Naive B cell (primary cell): ENCODE data around the gene NLRC5. TPM values are rescaled to one million over a fixed set of nuclear protein-coding genes. Genes with fewer than 3 reads are reported as not detected.

ENCODE experiments used
- ATAC-seq, 2 donors: fragments of 150-1000 bp; cut with Tn5 transposase; 2 replicates each; pipeline ENCODE4 v1.10.0; 2021; ENCODE audit warnings: low read depth in 2 of 2, mild to moderate bottlenecking in 2 of 2, moderate library complexity in 2 of 2
- DNase-seq: peaks from one replicate; pipeline ENCODE4 v3.0.0; 2022
- H3K27ac Mint-ChIP-seq, 6 donors: one replicate each; pipeline ENCODE4 v1.8.0; 2020 to 2022; ENCODE audit warnings: mild to moderate bottlenecking in 6 of 6, mixed read lengths in 6 of 6, moderate library complexity in 5 of 6, inconsistent platforms in 2 of 6
- H3K27me3 Mint-ChIP-seq, 3 donors: one replicate each; pipeline ENCODE4 v1.8.0; 2021 to 2022; ENCODE audit warnings: mixed read lengths in 3 of 3, mild to moderate bottlenecking in 1 of 3
- H3K36me3 Mint-ChIP-seq, 2 donors: one replicate each; pipeline ENCODE4 v1.8.0; 2020 to 2022; ENCODE audit warnings: mixed read lengths in 2 of 2, inconsistent platforms in 1 of 2, mild to moderate bottlenecking in 1 of 2
- H3K4me1 Mint-ChIP-seq, 3 donors: one replicate each; pipeline ENCODE4 v1.8.0; 2020 to 2022; ENCODE audit warnings: mixed read lengths in 3 of 3, inconsistent platforms in 1 of 3, mild to moderate bottlenecking in 1 of 3, moderate library complexity in 1 of 3
- H3K4me3 Mint-ChIP-seq, 8 donors: one replicate each; pipeline ENCODE4 v1.8.0; 2020 to 2022; ENCODE audit warnings: mild to moderate bottlenecking in 8 of 8, mixed read lengths in 8 of 8, moderate library complexity in 8 of 8, inconsistent platforms in 2 of 8
- H3K9me3 Mint-ChIP-seq, 7 donors: one replicate each; pipeline ENCODE4 v1.8.0; 2020 to 2022; ENCODE audit warnings: mixed read lengths in 7 of 7, mild to moderate bottlenecking in 5 of 7, inconsistent platforms in 2 of 7, moderate library complexity in 1 of 7
- polyA plus RNA-seq, 6 donors: library from polyadenylated mRNA; unstranded; fragments of 300-500 nt; fragmentation: Illumina TruSeq; gene quantifications; one replicate each; pipeline ENCODE4 v1.2.3, GENCODE V29; 2021; ENCODE audit warnings: low read depth in 6 of 6

Gene NLRC5
- polyA plus RNA-seq, 6 donors from 2014 or later, result 2.9 to 42.9 (median 29.9) TPM

- ATAC-seq (no peak), DNase-seq (no peak)
- H3K36me3 Mint-ChIP-seq, result peaks cover 8 to 26% of the 10 kb centered on the region in 2 donors
- H3K9me3 Mint-ChIP-seq, result peaks cover 0 to 2% (median 0%) of the 10 kb centered on the region in 7 donors
- H3K4me3 Mint-ChIP-seq, result peak overlapping the region in 1 of 8 donors; percentile 60
- H3K27ac Mint-ChIP-seq, result peak overlapping the region in 1 of 6 donors; percentile 4
- peaks cover 10 to 27% (median 13%) of the 10 kb centered on the region in 3 donors for H3K4me1 Mint-ChIP-seq
- H3K27me3 Mint-ChIP-seq, result no peaks in the 10 kb centered on the region
Observed at GRCh38 chr16:57030346-57030902, 41.1 kb downstream of the NLRC5 start.

GRCh38 chr16:57031156-57031555, 41.8 kb downstream of the NLRC5 start:
- H3K4me1 Mint-ChIP-seq, result peaks cover 9 to 32% (median 19%) of the 10 kb centered on the region in 3 donors
- DNase-seq, result no peak
- ATAC-seq, result no peak
- peaks cover 0 to 2% (median 0%) of the 10 kb centered on the region in 7 donors for H3K9me3 Mint-ChIP-seq
- H3K36me3 Mint-ChIP-seq, result peaks cover 8 to 31% of the 10 kb centered on the region in 2 donors
- H3K27ac Mint-ChIP-seq, result peak overlapping the region in 1 of 6 donors; percentile 32
- no peak overlapping the region for H3K4me3 Mint-ChIP-seq
- H3K27me3 Mint-ChIP-seq, result no peaks in the 10 kb centered on the region

- no peak for DNase-seq
- ATAC-seq, result no peak
- no peaks in the 10 kb centered on the region for H3K27me3 Mint-ChIP-seq
- peaks cover 8 to 31% of the 10 kb centered on the region in 2 donors for H3K36me3 Mint-ChIP-seq
- no peak overlapping the region for H3K4me3 Mint-ChIP-seq
- H3K9me3 Mint-ChIP-seq, result peaks cover 0 to 2% (median 0%) of the 10 kb centered on the region in 7 donors
- H3K27ac Mint-ChIP-seq, result no peak overlapping the region
- H3K4me1 Mint-ChIP-seq, result peaks cover 9 to 24% (median 19%) of the 10 kb centered on the region in 3 donors
Observed at GRCh38 chr16:57032346-57032745, 43.0 kb downstream of the NLRC5 start.

DNA sequence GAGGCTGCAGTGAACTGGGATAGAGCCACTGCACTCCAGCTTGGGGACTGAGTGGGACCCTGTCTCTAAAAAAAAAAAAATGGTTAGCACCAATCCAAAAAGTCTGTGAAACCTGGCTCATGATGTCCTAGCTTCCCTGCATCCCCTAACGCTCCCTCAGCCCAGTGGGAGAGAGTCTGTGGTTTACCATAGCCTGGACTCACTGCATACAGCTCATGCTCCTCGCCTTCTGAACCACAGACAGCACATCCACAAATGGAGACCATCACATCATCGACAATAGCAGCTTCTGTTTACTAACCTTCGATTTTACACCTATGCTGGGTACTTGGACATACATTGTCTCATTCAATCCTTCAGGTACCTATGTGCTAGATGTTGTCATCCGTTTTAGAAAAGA, 43.6 kb downstream of the NLRC5 start:
- no peak for ATAC-seq

DNA sequence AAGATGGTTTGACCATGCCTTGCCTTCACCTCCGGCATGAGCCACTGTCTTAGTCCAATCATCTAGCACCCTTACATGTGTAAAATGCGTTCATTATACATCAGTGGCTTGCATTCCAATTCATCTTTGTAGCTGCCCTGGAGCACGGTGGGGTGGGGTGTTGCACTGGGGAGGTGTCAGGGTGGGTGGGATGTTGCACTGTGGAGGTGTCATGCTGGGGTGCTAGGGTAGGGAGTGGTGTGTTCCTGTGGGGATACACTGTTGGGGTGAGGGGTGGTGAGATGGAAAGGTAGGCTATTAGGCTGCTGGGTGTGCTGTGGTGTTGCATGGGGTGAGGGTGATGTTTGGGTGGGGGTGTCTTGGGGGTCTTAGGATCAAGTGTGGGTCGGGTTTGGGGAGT, 47.0 kb downstream of the NLRC5 start:
- Mint-ChIP-seq H3K9me3 (peaks cover 0 to 6% (median 0%) of the 10 kb centered on the region in 7 donors), H3K4me3 (no peak overlapping the region), H3K36me3 (peaks cover 10 to 27% of the 10 kb centered on the region in 2 donors), H3K27me3 (no peaks in the 10 kb centered on the region), H3K4me1 (peaks cover 38 to 43% (median 42%) of the 10 kb centered on the region in 3 donors), H3K27ac (peak overlapping the region in 3 of 6 donors; percentile 86 to 94 (median 90))
- DNase-seq (no peak), ATAC-seq (no peak)

More for the DNA sequence above, 43.6 kb downstream of the NLRC5 start:
- Mint-ChIP-seq H3K9me3 (peaks cover 0 to 2% (median 0%) of the 10 kb centered on the region in 7 donors), H3K4me3 (no peak overlapping the region), H3K27ac (peak overlapping the region in 3 of 6 donors; percentile 39 to 76 (median 70)), H3K27me3 (no peaks in the 10 kb centered on the region), H3K4me1 (peaks cover 15 to 24% (median 19%) of the 10 kb centered on the region in 3 donors), H3K36me3 (peaks cover 8 to 31% of the 10 kb centered on the region in 2 donors)
- no peak for DNase-seq

- DNase-seq (no peak), ATAC-seq (no peak)
- Mint-ChIP-seq H3K27me3 (no peaks in the 10 kb centered on the region), H3K9me3 (peaks cover 0 to 6% (median 0%) of the 10 kb centered on the region in 7 donors), H3K4me1 (peaks cover 44 to 49% (median 48%) of the 10 kb centered on the region in 3 donors), H3K27ac (peak overlapping the region in 4 of 6 donors; percentile 76 to 94 (median 82)), H3K4me3 (no peak overlapping the region), H3K36me3 (peaks cover 5 to 22% of the 10 kb centered on the region in 2 donors)
Observed at GRCh38 chr16:57036945-57037344, 47.6 kb downstream of the NLRC5 start.

GRCh38 chr16:57038166-57038565, 48.8 kb downstream of the NLRC5 start:
- DNase-seq (no peak), ATAC-seq (no peak)
- peaks cover 5 to 22% of the 10 kb centered on the region in 2 donors for H3K36me3 Mint-ChIP-seq
- H3K4me1 Mint-ChIP-seq, result peaks cover 57 to 61% (median 59%) of the 10 kb centered on the region in 3 donors
- peak overlapping the region in 3 of 8 donors; percentile 45 to 65 (median 58) for H3K4me3 Mint-ChIP-seq
- H3K27ac Mint-ChIP-seq, result peak overlapping the region in 5 of 6 donors; percentile 40 to 94 (median 94)
- peaks cover 0 to 6% (median 0%) of the 10 kb centered on the region in 7 donors for H3K9me3 Mint-ChIP-seq
- H3K27me3 Mint-ChIP-seq, result no peaks in the 10 kb centered on the region

DNA sequence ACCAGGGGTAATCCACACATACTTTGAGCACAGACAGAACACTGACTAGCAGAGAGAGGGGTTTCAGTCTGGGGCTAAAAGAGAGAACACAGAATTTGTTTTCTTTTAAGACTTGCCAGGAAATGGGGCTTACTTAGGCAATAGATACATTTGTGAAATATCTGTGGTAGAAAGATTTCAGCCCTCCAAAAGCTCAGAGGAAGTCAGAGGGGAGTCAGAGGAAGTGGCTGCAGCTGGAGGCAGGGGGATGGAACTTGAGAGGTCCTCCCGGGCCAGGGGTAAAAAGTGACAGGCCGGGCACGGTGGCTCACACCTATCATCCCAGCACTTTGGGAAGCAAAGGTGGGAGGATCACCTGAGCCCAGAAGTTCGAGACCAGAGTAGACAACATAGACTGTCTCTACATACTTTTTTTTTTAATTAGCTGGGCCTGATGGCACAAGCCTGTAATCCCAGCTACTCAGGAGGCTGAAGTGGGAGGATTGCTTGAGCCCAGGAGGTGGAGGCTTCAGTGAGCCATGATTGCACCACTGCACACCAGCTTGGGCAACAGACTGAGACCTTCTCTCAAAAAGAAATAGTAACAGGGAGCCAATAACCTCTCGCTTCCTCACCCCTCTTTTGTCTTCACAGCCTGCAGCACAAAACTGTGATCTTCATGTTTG, 49.9 kb downstream of the NLRC5 start:
- Mint-ChIP-seq H3K4me3 (peak overlapping the region; percentile 52 to 92 (median 72)), H3K27me3 (no peaks in the 10 kb centered on the region), H3K4me1 (peaks cover 66 to 72% (median 68%) of the 10 kb centered on the region in 3 donors), H3K9me3 (peaks cover 0 to 6% (median 0%) of the 10 kb centered on the region in 7 donors), H3K36me3 (peaks cover 5 to 22% of the 10 kb centered on the region in 2 donors), H3K27ac (peak overlapping the region; percentile 74 to 98 (median 94))
- DNase-seq (no peak), ATAC-seq (peak in 1 of 2 donors; percentile 11)

DNA sequence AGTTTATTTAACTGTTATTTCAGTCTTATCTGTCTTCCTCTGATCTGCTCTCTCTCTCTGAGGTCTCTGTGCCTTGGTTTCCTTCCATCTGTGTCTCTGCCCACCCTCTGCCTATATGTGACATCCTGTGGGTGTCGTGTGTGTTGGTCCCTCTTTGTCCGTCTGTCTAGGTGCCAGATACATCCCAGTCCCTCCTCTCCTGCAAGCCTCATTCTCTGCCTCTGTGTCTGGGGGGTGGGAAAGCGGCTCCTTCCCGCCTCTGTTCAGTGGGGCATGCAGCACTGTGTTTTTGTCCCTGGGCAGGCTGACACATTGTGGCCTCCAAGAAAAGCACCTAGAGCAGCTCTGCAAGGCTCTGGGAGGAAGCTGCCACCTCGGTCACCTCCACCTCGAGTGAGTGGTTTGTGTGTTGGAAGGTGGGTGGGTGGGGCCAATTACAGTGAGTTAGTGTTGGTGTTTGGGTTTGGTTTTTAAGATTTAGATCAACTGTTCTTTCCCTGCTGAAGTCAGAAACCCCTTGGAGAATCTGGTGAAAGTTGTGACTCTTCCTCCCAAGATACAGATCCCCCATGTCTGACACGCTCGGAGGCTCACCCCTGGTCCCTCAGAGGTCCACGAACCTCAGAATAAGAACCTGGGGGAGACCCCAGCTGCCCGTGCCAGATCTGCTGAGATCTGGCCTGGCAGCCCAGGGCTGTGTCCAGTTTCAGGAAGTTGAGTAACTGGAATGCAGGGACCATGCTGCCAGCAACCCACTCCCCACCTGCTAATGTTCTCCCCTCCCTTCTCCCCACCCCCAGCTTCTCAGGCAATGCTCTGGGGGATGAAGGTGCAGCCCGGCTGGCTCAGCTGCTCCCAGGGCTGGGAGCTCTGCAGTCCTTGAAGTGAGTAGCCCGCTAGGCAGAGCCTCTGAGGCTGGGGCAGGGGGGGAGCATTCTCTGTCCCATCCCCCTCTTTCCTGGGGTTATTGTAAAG, 52.1 kb downstream of the NLRC5 start:
- H3K36me3 Mint-ChIP-seq, result peaks cover 5 to 10% of the 10 kb centered on the region in 2 donors

DNA sequence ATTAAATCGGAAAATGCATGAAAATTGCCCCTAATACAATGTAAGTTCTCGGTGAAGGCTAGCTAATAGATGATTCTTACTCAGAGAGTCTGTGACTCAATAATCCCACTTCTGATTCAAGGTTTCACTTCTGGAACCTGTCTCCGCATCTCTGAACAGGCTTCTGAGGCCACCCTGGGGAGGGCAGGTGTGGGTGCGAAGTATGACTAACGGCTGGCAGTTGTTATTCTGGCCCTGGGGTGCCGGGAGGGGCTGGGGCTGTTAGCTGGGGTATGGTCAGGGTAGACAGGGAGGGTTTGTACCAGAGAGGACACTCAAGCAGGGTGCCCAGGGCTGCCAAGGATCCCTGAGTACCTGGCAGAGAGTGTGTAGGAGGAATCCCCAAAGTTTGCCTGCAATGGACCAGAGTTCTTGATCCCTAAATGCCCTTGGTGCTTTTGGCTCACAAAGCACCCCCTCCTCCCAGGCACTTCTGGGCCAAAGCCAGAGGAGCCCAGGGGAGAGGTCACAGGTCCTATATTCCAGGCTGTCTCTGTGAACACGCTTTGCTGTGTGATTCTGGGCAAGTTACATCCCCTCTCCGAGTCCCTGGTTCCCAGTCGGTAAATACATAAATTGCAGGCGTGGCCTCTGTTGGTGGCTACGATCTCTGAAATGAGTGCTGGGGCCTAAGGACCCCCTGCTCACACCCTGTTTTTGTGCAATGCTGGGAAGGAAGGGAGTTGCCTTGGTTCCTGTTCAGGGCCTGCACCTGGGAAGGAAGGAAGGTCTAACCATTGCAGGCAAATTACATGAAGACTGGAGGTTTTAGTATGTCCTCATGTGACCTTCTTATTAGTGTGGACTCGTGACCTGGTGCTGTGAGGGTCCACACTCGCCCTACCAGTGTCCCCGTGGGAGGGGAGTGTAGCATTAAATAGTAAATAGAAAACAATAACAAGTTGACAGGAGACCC, 53.1 kb downstream of the NLRC5 start:
- Mint-ChIP-seq H3K27ac (peak overlapping the region; percentile 93 to 98 (median 97)), H3K27me3 (no peaks in the 10 kb centered on the region)
- ATAC-seq, result peak; percentile 71 to 76

More for the DNA sequence above, 52.1 kb downstream of the NLRC5 start:
- ATAC-seq (peak; percentile 44), DNase-seq (peak; percentile 31)
- Mint-ChIP-seq H3K27ac (peak overlapping the region; percentile 94 to 98 (median 97)), H3K27me3 (no peaks in the 10 kb centered on the region), H3K4me3 (peak overlapping the region; percentile 64 to 92 (median 82)), H3K9me3 (peaks cover 0 to 6% (median 0%) of the 10 kb centered on the region in 7 donors), H3K4me1 (peaks cover 64 to 91% (median 75%) of the 10 kb centered on the region in 3 donors)

DNA sequence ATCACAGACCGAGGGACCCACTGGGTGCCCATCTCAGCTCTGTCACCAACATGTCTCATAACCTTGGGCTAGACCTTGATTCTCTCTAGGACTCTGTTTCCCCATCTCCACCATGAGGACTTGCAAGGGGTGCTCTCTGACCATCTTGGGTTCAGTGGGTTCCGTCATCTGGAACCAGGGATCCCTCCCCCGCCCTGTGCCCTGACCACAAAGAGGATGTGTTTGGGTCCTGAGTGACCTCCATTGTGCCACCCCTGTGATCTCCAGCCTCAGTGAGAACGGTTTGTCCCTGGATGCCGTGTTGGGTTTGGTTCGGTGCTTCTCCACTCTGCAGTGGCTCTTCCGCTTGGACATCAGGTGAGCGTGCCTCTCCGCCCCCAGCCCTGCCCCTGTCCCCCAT, 53.9 kb downstream of the NLRC5 start:
- Mint-ChIP-seq H3K4me3 (peak overlapping the region in 7 of 8 donors; percentile 72 to 92 (median 86)), H3K27ac (peak overlapping the region; percentile 72 to 98 (median 97)), H3K9me3 (peaks cover 0 to 6% (median 0%) of the 10 kb centered on the region in 7 donors), H3K36me3 (peaks cover 5 to 10% of the 10 kb centered on the region in 2 donors), H3K4me1 (peaks cover 74 to 83% (median 75%) of the 10 kb centered on the region in 3 donors), H3K27me3 (no peaks in the 10 kb centered on the region)
- no peak for ATAC-seq
- no peak for DNase-seq

More for the DNA sequence above, 53.1 kb downstream of the NLRC5 start:
- peak; percentile 63 for DNase-seq
- H3K9me3 Mint-ChIP-seq, result peaks cover 0 to 6% (median 0%) of the 10 kb centered on the region in 7 donors
- peaks cover 69 to 90% (median 75%) of the 10 kb centered on the region in 3 donors for H3K4me1 Mint-ChIP-seq
- H3K36me3 Mint-ChIP-seq, result peaks cover 5 to 10% of the 10 kb centered on the region in 2 donors
- H3K4me3 Mint-ChIP-seq, result peak overlapping the region; percentile 25 to 92 (median 84)
